HG03175 (cell line): ENCODE measurements around the gene TNNT2.

Experiments used
- ATAC-seq: cut with Tn5 transposase; IDR thresholded peaks from one replicate; pipeline ENCODE4 v1.9.1; 2021; ENCODE audit warnings: mild to moderate bottlenecking, moderate library complexity; ENCODE audit not compliant: unreplicated experiment

Gene TNNT2

DNA sequence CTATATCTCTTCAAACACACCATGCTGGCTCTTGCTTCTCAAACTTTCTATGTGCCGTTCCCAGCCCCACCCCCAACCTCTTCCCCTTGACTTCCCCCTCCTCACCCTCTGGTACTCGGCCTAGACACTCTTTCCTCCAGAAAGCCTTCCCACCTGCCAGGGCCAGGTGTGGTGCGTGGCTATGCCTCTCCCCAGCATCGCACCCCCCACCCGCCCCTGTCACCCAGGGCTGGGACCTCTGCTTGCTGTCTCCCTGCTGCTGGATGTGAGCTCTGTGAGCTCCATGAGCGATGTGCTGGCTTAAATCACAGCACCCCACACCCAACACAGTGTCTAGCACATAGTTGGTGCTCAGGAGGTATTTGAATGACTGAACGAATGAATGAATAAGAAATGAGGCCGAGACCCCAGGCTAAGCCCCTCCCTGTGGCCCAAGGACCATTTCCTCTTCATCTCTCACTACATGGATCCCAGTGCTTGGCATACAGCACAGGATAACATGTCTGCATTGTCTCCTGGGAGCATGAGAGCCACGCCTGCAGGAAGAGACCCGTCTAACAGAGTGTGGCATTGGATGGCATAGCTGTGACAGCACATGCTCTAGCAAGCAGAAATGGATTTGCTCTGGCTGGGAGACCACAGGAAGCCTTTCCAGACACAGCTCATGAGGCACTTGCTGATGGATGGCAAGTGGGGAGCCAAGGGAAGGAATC, 19.7 kb downstream of the TNNT2 start:
- no peak for ATAC-seq

DNA sequence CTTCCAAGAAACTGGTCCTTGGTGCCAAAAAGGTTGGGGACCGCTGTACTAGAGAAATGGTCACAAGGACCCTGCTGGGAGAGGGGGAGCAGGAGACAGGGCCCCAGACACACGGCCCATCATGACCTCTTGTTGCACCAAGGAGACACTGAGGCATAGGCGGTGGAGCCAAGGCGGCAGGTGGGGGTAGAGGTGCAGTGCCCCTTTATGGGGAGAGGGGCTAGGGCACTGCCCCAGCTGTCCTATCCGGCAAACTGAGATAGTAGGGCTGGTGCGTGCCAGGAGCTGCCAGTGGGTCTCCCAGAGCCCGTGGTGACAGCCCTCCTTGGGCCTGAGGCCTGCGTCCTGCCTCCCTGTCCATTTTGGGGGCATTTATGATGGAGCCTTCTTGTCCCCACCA, 20.3 kb downstream of the TNNT2 start:
- no peak for ATAC-seq

DNA sequence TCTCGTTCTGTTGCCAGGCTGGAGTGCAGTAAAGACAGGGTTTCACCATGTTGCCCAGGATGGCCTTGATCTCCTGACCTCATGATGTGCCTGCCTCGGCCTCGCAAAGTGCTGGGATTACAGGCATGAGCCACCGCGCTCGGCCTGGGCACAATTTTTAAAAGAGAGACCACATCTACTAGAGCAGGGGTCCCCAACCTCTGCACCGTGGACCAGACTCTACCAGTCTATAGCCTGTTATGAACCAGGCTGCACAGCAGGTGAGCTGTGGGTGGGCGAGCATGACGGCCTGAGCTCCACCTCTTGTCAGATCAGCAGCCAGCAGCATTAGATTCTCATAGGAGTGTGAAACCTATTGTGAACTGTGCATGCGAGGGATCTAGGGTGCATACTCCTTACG, 20.8 kb downstream of the TNNT2 start:
- no peak for ATAC-seq

DNA sequence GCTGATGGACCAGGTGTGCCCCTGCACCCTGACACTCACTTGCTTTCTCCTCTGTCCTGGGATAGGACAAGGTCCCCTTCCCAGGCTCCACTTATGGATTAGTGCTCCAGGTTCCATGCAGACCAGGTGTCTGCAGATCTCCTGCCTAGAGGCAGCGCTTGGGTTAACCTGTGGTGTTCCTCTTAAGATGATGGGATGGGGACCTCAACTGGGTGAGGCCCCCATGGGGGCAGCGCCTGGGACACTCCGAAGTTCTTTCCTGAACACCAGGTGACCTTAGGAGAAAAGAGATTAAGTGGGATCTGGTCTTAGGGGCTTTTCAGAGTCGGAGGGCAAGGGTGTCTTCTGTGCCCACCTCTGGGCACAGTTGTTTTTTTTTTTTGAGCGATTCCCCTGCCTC, 21.2 kb downstream of the TNNT2 start:
- ATAC-seq = no peak

DNA sequence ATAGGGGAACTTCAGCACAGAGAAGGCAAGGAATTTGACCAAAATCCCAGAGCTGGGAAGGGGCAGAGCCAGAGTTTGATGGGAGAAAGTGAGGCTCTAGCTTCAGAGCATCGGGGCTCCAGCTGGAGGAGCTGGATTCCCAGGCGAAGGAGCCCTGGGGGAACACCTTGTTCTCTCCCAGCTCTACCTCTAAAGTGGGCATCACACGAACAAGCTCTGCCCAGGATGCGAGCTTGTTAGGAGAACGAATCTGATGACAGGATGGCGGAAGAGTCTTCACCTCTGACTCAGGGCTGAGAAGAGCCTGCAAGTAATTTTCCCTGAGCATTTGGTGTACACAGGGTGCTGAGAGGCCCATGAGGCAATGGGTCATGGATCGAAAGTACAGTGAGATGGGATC, 22.0 kb downstream of the TNNT2 start:
- no peak for ATAC-seq

DNA sequence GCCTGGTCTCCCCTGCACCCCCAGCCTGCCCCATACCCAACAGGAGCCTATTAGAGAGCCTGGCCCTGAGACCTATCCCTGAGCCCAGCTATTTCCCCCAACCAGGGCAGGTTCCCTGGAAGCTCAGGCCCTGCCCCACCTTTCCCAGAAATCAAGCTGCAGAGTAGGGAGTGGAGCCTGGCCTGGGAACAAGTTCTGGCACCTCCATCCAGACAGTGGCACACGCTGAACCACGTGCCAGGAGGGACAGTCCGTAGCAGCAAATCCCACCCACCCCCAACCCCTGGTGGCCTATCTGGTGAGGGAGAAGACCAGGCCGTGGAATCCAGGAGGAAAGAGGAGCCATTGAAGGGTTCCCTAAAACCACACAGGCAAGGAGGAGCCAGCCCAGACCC, 22.6 kb downstream of the TNNT2 start:
- ATAC-seq = no peak

DNA sequence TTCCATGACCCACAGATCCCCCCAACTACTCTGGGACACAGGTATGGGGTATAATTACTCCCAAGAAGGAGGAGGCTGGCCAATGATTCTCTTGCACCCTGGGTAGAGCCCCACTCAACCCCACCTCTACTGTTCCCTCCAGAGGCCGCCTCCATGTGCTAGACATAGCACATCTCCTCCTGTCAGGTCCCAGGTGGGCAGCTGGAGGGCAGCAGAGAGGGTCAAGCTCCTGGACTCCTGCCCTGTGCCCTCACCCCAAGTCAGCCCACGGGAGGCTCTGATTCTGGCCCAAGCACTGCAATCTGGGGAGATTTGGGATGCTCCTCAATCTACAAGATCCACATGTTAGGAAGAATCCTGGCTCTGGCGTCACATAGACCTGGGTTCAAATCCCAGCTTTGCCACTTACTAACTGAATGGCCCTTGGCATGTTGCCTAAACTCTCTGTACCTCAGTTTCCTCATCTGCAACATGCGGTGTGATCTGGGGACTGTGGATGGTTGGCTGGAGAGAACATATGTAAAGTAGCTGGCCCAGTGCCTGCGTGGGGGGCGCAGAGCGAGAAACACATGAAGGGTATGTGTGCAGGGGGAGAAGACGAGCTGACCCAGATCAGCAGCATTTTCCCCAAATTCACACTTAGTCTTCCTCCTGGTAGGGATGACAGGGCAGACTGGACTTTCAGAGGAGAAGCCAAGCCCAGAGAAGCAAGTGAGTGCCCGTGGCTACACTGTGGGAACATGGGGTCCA, 23.2 kb downstream of the TNNT2 start:
- ATAC-seq = no peak

DNA sequence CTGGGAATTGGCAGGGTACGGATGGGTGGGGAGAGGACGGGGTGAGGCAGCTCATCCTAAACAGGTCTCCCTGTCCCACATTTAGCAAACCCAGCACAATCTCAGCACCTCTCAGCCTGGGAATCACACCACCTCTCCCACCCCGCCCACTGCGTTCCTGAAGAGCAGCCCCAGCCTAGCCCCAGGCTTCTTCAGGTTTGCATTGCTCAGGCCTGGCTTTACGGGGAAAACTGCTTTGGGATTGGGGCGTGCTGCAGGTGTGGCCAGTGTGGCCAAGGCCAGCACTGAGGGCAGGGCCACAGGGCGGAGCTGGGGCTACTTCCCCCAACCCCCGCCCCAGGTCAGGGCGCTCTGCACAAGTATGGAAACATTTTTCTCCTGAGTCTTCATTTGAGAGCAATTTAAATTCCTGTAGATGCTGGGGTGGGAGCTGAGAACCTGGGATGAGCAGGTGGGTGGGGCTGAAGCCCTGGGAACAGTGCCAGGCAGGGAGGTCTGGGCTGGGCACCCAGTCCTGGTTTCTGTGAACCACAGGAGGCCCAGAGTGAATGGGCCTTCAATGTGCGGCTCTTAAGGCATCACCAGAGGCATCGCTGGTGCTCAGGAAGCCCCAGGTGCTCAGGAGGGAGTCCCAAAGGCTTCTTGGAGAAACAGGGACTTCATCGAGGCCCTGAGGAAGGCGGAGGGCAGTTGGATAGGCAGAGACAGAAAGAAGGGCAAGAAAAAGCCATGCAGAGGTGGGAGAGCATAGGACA, 24.1 kb downstream of the TNNT2 start:
- no peak for ATAC-seq

DNA sequence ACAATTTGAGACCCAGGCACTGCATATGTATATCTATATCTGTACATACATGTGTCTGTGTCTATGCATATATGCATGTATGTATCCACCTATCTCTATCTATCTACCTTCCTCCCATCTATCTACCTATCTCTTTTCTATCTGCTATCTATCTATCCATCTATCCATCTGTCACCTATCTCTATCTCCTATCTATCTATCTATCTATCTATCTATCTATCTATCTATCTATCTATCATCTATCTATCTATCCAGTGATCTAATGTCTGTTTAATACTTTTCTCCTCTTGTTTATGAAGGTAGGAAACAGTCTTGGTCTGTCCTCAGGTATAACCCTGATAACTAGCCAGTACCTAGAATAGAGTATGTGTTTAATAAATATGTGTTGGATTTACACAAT, 25.9 kb downstream of the TNNT2 start:
- ATAC-seq = no peak

DNA sequence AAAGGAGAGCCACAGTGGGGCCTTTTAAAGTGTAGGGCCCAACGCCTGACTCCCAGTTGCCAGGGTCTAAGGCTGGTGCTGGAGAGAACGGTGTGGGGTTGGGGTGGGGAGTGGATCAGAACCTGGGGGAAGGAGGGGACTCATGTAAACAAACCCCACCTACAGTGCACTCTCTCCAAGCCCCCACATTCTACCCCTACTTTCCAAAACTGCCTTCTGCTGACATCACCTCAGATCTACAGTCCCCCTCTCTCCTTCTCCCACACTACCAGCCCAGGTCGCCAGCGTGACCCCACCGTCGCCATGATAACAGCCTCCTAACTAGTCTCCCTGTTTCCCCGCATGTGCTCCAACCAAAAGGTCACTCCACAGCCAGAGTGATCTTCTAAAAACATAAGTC, 26.6 kb downstream of the TNNT2 start:
- ATAC-seq = no peak

DNA sequence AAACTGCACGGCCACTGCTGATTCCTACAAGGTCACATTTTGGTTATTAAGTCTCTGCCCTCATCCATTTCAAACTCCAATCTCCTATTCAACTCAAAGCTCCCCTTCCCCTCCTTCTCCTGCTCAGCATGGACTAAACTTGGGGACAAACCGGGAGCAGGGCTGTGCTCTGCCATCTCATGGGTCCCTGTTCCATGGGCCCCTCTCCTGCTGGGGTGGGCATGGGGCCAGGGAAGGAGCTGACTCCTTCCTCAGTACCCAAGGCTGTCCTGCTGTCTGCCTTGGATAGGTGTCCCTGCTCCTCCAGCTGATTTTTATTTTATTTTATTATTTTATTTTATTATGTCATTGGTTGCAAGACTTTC, 27.1 kb downstream of the TNNT2 start:
- no peak for ATAC-seq

DNA sequence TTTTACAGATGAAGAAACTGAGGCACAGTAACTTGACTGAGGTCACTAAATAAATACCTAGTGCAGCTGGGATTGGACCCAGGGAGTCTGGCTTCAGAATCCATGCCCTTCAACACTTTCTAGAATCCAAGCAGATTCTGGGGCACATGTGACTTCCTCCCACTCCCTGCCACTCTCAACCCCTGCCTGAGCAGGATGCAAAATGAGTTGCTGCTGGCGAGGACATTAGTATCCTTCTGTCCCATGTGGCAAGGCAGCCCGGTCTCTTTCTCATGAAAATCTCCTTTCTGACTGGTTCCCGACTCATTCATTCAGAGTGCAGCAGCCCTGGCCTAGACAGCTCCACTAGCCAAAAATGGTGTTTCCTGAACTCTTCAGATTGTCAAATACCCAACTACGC, 28.4 kb downstream of the TNNT2 start:
- no peak for ATAC-seq

DNA sequence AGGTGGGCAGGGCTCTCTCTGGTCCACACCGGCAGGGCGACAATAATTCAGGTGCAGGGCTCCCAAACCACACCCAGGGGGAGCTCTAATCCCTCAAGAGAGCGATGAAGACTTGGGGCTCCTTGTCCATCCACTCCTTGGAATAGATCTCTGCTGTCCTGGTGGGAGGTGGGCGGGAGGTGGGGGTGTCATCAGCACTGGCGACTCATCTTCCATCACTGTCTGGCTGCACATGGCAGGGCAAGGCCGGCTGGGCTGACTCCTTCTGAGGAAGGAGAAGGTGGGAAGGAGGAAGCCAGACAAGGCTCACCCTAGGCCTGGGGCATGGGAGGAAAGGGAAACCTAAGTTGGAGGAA, 29.3 kb downstream of the TNNT2 start:
- no peak for ATAC-seq

DNA sequence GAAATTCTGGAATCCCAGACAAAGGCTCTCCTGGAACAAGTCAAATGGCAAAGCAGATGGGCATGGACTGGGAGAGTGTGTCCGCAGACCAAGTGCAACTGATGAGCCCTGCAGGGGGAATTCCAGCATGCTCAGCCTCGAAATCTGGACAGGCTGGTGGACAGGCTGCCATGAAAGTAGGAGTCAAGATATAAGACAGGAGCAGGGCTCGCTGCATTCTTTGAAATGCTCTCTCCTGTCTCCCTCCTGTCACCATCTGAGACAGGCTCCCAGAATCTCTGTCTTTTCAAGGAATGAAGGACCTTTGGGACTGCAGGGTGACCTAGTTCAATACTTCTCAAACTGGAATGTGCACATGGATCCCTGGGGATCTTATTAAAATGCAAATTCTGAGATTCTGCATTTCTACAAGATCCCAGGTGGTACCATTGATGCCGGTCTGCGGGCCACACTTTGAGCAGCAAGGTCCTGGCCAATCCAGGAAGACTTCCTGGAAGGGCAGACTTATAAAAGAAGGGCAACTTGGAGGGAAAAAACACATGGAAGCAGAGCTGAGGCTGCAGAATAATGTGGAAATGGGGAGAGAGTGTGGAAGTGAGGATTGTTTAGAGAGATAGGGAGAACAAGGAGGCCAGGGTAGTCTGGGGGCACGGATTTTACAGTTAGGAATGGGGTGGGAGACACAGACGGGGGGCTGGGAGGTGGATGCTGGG, 29.8 kb downstream of the TNNT2 start:
- ATAC-seq = no peak

DNA sequence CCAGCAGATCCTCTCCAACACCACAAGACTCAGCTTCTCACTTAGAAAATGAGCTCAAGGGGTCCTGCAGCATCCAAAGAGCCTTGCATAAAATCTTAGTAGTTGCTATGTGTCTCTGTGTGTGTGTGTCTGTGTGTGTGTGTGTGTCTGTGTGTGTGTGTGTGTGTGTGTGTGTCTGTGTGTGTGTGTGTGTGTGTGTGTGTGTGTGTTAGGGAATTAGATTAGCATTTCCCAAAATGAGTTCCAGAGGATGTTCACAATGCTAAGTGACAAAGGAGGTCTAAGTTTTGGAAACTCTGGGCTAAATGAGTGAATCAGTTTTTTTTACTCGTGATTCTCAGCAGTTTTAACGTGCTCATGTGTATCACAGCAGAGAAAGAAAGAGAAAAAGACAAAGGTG, 30.5 kb downstream of the TNNT2 start:
- ATAC-seq = no peak

DNA sequence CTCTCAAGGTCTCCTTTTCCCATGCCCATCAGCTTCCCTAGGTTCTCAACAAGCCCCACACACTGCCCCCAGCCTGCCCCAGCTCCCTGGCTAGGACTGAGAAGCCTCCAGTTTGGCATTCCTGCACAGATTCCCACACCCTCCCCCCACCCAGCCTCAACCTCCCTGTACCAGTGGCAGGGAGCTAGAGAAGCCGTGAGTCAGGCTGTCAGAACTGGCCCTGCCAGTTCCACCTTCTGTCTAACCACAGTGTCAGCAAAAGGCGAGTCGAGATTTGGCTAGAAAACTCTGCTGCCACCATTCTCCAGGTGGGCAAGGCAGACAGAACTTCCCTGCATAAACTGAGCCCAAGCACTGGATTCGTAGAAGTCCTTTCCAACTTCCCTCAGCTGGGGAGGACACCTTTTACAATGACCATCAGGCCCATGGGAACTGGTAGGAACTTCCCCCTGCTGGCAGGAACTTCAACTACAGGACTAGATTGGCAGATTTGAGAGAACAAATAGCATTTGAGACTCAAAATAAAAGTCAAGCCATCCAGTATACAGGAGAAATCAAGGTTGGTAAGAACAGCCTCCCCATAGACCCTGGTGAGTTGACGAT, 31.0 kb downstream of the TNNT2 start:
- ATAC-seq = no peak

DNA sequence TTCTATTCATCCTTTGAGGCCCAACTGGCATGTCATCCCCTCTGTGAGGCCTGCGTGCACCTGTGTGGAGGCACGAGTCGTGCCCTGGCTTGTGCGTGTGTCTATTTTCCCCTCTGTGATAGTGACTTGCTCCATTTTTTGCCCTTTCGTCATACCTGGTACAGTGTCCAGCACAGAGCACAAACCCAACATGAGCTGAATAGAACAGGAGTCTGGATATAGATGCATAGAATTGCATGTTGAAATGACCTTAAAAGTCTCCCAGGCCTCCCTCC, 32.5 kb downstream of the TNNT2 start:
- ATAC-seq = no peak

DNA sequence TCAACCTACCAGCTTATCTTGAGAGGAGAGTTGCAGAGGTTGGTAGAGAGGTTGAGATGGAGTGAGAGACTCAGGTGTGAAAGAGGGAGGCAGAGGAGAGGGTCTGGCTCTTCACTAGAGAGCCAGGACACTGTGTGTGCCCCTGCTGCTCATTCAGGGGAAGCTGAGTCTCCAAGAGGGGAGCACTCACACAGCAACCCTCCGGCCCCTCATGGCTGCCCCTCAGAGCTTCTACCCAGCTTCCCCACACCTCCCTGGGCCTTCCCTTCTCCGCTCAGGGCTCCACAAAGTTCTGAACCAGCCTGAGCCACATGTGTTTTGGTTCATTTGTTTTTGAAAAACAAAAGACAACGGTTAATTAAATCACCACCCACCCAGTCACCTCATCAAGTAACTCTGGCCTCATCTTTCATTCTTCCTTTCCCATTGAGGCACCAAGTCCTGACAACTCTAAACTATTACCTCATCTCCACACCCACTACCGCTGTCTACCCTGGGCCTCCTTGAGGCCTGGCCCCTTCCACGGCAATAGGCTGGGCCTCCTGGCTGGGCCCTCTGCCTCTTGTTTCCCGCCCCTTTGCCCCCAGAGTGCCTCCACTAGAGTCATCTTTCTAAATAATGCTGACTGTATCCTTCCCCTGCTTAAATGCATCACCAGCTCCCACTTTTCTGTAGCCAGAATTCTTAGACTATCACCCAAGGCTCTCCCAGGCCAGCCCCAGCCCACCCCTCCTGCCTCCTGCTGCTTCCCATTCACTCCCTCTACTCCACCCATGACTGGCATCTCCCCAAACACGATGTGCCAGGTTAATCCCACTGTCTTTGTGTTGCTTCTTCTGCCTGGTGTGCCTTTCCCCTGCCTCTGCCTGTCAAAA, 33.0 kb downstream of the TNNT2 start:
- no peak for ATAC-seq

DNA sequence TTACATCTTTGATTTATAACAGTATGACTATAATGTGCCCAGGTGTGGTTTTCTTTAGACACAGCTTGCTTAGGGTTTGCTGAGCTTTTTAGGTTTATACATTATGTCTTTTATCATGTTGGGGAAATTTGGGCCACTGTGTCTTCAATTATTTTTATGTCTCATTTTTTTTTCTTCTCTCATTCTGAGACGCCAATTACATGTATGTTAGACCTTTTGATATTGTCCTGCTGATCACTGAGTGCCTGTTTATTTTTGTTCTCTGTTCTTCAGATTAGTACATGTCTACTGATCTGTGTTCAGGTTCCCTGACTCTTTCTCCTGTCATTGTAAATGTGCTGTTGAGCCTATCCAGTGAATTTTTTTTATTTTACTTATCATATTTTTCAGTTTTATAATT, 36.1 kb downstream of the TNNT2 start:
- ATAC-seq = no peak

DNA sequence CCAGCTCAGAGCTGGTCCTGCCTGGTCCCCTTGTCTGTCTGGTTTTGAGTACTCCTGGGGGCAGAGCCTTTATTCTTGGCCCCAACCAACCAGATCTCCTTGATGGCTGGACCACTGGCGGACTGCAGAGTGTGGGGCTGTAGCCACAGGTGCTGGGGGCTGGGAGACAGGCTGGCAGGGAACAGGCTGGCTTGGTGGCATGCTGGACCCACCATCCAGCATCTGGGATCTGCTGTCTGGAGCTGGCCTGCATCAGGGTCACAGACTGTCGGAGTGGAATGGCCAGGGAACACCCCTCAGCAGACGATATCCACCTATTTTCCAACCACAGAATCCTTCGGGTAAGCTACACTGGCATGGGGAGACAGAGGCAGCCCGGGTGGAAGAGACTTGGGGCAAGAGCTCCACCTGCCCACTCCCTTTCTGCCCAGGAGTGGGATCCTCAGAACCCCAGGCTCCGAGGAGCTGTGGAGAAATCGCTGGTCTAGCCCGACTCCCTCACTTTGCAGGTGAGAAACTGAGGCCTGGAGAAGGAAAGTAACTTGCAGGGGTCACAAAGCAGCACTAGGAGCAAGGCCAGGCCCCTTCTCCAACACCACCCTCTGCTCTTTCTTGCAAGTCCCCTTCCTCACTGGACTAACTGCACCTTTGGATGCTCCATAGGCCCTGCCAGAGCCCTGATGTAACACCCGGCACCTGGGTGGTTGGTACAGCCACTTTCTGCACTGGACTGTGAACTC, 40.6 kb downstream of the TNNT2 start:
- no peak for ATAC-seq
